B cell (primary cell): ENCODE measurements around the gene WFDC10B. TPM values are rescaled to one million over a fixed set of nuclear protein-coding genes. Genes with fewer than 3 reads are reported as not detected.
"Not testable (repeated sequence)": the region's sequence is repeated elsewhere in the genome, so short reads cannot be mapped to it uniquely, and the experiment has no call there.

Source experiments
- ATAC-seq: fragments of 200-7000 bp; cut with Tn5 transposase; one replicate; pipeline ENCODE4 v1.10.0; 2021; ENCODE audit warnings: low read depth, mild to moderate bottlenecking, moderate number of reproducible peaks, moderate library complexity
- CTCF ChIA-PET: fragments of 350-600 bp; sonication (Branson Sonifier 250); formaldehyde crosslinking; loops from one replicate; lab custom pipeline; 2021; ENCODE audit warnings: antibody characterized with exemption, inconsistent platforms; lab: Charles Lee
- POLR2A ChIA-PET: fragments of 350-600 bp; sonication (Branson Sonifier 250); formaldehyde crosslinking; loops from one replicate; lab custom pipeline; 2021; ENCODE audit warnings: antibody characterized with exemption; lab: Charles Lee
- DNase-seq: peaks from one replicate; pipeline ENCODE4 v3.0.0; 2013
- H2AFZ ChIP-seq: 2 replicates; pipeline ENCODE4 v1.6.1; 2012; ENCODE audit warnings: mild to moderate bottlenecking, low read depth, low read length; ENCODE audit not compliant: insufficient read depth, poor library complexity, severe bottlenecking
- H3K27ac ChIP-seq, 2 donors: 1 replicate in 1 of 2; 2 replicates in 1 of 2; pipeline ENCODE4 v1.5.1; 2012 to 2013; ENCODE audit warnings: low read length in 2 of 2, mild to moderate bottlenecking in 2 of 2, moderate library complexity in 1 of 2
- H3K27me3 ChIP-seq, 4 experiments: fragments of 200-600 bp in 1 of 4; sonication (generic) in 1 of 4; replicated peaks in 1 of 4; 1 replicate in 2 of 4; 2 replicates in 2 of 4; pipeline versions ENCODE4 v1.6.1 to v1.7.0; 2013 to 2016; ENCODE audit warnings: low read length in 3 of 4, mild to moderate bottlenecking in 2 of 4, mixed read lengths in 1 of 4, moderate library complexity in 1 of 4; ENCODE audit not compliant: insufficient read depth in 4 of 4, control insufficient read depth in 3 of 4; ENCODE audit errors: control extremely low read depth in 1 of 4
- H3K36me3 ChIP-seq, 2 experiments: replicated peaks in 1 of 2; 1 replicate in 1 of 2; 2 replicates in 1 of 2; pipeline versions ENCODE4 v1.6.1 to v1.7.1; 2013; ENCODE audit warnings: low read length in 1 of 2; ENCODE audit not compliant: insufficient read depth in 2 of 2, control insufficient read depth in 1 of 2; ENCODE audit errors: control extremely low read depth in 1 of 2, extremely low read depth in 1 of 2
- H3K4me1 ChIP-seq, 2 donors: fragments of 200-600 bp in 1 of 2; sonication (generic) in 1 of 2; 1 replicate in 1 of 2; 2 replicates in 1 of 2; pipeline versions ENCODE4 v1.5.1 to v1.6.1; 2013 to 2017; ENCODE audit warnings: low read length in 2 of 2; ENCODE audit not compliant: control insufficient read depth in 2 of 2, insufficient read depth in 2 of 2
- H3K4me2 ChIP-seq: replicated peaks from 2 replicates; pipeline ENCODE3; 2012; ENCODE audit warnings: mild to moderate bottlenecking, low read depth, low read length; ENCODE audit not compliant: poor library complexity, severe bottlenecking
- H3K4me3 ChIP-seq, 5 experiments: fragments of 200-600 bp in 1 of 5; sonication (generic) in 1 of 5; 1 replicate in 3 of 5; 2 replicates in 2 of 5; pipeline versions ENCODE4 v1.5.1 to v1.7.0; 2011 to 2016; ENCODE audit warnings: low read length in 4 of 5, mild to moderate bottlenecking in 4 of 5, low read depth in 2 of 5, control low read depth in 1 of 5, moderate library complexity in 1 of 5; ENCODE audit not compliant: insufficient read depth in 1 of 5; ENCODE audit errors: control extremely low read depth in 1 of 5, extremely low read depth in 1 of 5
- H3K79me2 ChIP-seq: fragments of 200-600 bp; sonication (generic); one replicate; pipeline ENCODE4 v1.6.0; 2016; ENCODE audit warnings: low read length; ENCODE audit not compliant: control insufficient read depth, insufficient read depth
- H3K9ac ChIP-seq: fragments of 200-600 bp; sonication (generic); 2 replicates; pipeline ENCODE4 v1.6.1; 2017; ENCODE audit warnings: mild to moderate bottlenecking, low read length, moderate library complexity
- H3K9me3 ChIP-seq, 3 donors: one replicate each; pipeline versions ENCODE4 v1.6.1 to v1.7.1; 2013; ENCODE audit warnings: low read length in 2 of 3; ENCODE audit not compliant: control insufficient read depth in 2 of 3, insufficient read depth in 1 of 3; ENCODE audit errors: control extremely low read depth in 1 of 3
- H4K20me1 ChIP-seq: 2 replicates; pipeline ENCODE4 v1.6.0; 2012; ENCODE audit warnings: mild to moderate bottlenecking, low read length; ENCODE audit not compliant: insufficient read depth, control insufficient read depth, poor library complexity, severe bottlenecking
- H3K27ac Mint-ChIP-seq: one replicate; pipeline ENCODE4 v1.8.0; 2021; ENCODE audit warnings: mixed read lengths
- H3K27me3 Mint-ChIP-seq: one replicate; pipeline ENCODE4 v1.8.0; 2021; ENCODE audit warnings: mixed read lengths
- H3K4me1 Mint-ChIP-seq: one replicate; pipeline ENCODE4 v1.8.0; 2021; ENCODE audit warnings: mixed read lengths
- H3K4me3 Mint-ChIP-seq: one replicate; pipeline ENCODE4 v1.8.0; 2021; ENCODE audit warnings: mixed read lengths
- H3K9me3 Mint-ChIP-seq: one replicate; pipeline ENCODE4 v1.8.0; 2022; ENCODE audit warnings: mixed read lengths; ENCODE audit not compliant: insufficient read depth
- EZH2 ChIP-seq: IDR thresholded peaks from 2 replicates; pipeline ENCODE4 v1.6.1; 2012; ENCODE audit warnings: borderline replicate concordance, low read depth, mild to moderate bottlenecking, moderate library complexity, low read length; ENCODE audit not compliant: insufficient read depth, poor library complexity, severe bottlenecking
- WGBS: methylation state at CpG from one replicate; pipeline ENCODE4 v1.1.5; 2013; ENCODE audit warnings: missing lambda C conversion rate; ENCODE audit not compliant: insufficient coverage; 5-methylcytosine and 5-hydroxymethylcytosine counted together
- intact Hi-C: fragments of 100-400 bp; cut with micrococcal nuclease; formaldehyde crosslinking; loops from one replicate; pipeline ENCODE4 v1.10.0; 2022
- polyA plus RNA-seq: library from polyadenylated mRNA; depleted of rRNA; stranded (reverse); fragments of >200 nt; gene quantifications from 2 replicates; pipeline ENCODE4 v1.2.3, GENCODE V29; 2012
- total RNA-seq, 2 donors: library from RNA; stranded (reverse); fragments of 120-200 nt in 1 of 2; gene quantifications; 1 replicate in 1 of 2; 2 replicates in 1 of 2; pipeline versions ENCODE4 v1.2.3 to v1.2.4, GENCODE V29; 2013 to 2022
- TF ChIP-seq, protein P1 (sequence below): fragments of 200-600 bp; IDR thresholded peaks from one replicate; pipeline ENCODE4 v1.8.0; 2022; ENCODE audit warnings: antibody characterized with exemption, mild to moderate bottlenecking

WFDC10B gene
- total and polyA plus RNA-seq, 2 donors (not counting 1 experiment from before 2014, with no cell fraction given): not detected

DNA sequence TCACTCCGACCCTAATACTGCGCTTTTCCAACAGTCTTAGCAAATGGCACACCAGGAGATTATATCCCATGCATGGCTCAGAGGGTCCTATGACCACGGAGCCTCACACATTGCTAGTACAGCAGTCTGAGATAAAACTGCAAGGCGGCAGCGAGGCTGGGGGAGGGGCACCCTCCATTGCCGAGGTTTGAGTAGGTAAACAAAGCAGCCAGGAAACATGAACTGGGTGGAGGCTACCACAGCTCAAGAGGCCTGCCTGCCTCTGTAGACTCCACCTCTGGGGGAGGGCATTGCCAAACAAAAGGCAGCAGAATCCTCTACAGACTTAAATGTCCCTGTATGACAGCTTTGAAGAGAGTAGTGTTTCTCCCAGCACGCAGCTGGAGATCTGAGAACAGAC is 53.1 kb downstream of the WFDC10B start:
- DNase-seq, CTCF ChIA-PET, H4K20me1 ChIP-seq, intact Hi-C loops, H2AFZ ChIP-seq, H3K9me3 ChIP-seq, H3K4me3 Mint-ChIP-seq, H3K9me3 Mint-ChIP-seq, POLR2A ChIA-PET, H3K4me2 ChIP-seq, H3K4me3 ChIP-seq, H3K27ac ChIP-seq, H3K27ac Mint-ChIP-seq, H3K4me1 ChIP-seq, H3K27me3 Mint-ChIP-seq, ATAC-seq, H3K36me3 ChIP-seq, H3K79me2 ChIP-seq, H3K4me1 Mint-ChIP-seq, H3K9ac ChIP-seq, H3K27me3 ChIP-seq: not testable (repeated sequence)
- 75% methylated on average over 5 of the region's 7 CpGs for WGBS

DNA sequence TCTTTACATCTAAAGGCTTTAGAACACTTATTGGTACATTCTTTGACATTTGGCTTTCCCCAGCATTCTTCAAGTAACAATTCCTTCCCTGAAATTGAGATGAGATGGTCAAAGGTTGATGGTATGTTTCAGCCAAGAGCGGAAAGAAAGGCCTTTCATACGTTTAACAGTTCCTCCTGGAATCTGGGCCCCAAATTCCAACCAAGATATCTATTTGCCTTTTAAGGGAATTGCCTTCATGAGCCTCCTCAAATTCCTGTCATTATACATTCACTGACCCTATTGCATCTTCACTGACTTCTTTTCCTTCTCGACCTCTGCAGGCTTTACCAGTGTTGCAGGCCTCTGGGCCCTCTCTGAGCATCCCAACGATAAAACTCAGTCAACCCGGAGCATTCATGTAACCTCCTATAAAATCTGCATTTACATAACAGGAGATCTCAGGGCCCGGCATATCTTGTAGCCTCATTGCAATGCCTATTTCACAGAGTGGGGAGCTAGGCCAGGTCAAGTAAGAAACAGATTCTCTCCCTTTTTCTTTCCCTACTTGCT is 55.4 kb downstream of the WFDC10B start:
- no peak overlapping the region for H2AFZ ChIP-seq
- TF ChIP-seq, protein P1, sequence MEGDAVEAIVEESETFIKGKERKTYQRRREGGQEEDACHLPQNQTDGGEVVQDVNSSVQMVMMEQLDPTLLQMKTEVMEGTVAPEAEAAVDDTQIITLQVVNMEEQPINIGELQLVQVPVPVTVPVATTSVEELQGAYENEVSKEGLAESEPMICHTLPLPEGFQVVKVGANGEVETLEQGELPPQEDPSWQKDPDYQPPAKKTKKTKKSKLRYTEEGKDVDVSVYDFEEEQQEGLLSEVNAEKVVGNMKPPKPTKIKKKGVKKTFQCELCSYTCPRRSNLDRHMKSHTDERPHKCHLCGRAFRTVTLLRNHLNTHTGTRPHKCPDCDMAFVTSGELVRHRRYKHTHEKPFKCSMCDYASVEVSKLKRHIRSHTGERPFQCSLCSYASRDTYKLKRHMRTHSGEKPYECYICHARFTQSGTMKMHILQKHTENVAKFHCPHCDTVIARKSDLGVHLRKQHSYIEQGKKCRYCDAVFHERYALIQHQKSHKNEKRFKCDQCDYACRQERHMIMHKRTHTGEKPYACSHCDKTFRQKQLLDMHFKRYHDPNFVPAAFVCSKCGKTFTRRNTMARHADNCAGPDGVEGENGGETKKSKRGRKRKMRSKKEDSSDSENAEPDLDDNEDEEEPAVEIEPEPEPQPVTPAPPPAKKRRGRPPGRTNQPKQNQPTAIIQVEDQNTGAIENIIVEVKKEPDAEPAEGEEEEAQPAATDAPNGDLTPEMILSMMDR: no peak
- TF ChIP-seq EZH2: no peak
- H3K4me3 ChIP-seq: no peak overlapping the region
- Mint-ChIP-seq H3K4me1 (no peaks in the 10 kb centered on the region), H3K27me3 (peaks cover 13% of the 10 kb centered on the region), H3K9me3 (no peaks in the 10 kb centered on the region), H3K4me3 (no peak overlapping the region), H3K27ac (no peak overlapping the region)
- no peak overlapping the region for H3K27ac ChIP-seq
- DNase-seq: no peak
- peaks cover 0 to 6% (median 0%) of the 10 kb centered on the region in 3 donors for H3K9me3 ChIP-seq
- no peaks in the 10 kb centered on the region for H3K4me1 ChIP-seq
- H3K4me2 ChIP-seq: no peak overlapping the region
- no peaks in the 10 kb centered on the region for H3K27me3 ChIP-seq
- no peak overlapping the region for H3K9ac ChIP-seq
- H3K79me2 ChIP-seq: no peaks in the 10 kb centered on the region
- ChIA-PET CTCF (interaction anchor here (1.4 kb wide), 1 partner anchor 20 kb away, joined by 3 read pairs; the partner anchor contains the start of gene WFDC10A), POLR2A (no interaction called here)
- 90% methylated on average over 4 of the region's 6 CpGs for WGBS
- no peaks in the 10 kb centered on the region for H3K36me3 ChIP-seq
- H4K20me1 ChIP-seq: no peaks in the 10 kb centered on the region
- intact Hi-C loops: no loop called here
- ATAC-seq: no peak
